HG03097 (cell line): ENCODE measurements around the gene PTPRE.

Experiments
- ATAC-seq: cut with Tn5 transposase; IDR thresholded peaks from one replicate; pipeline ENCODE4 v1.9.1; 2021; ENCODE audit not compliant: unreplicated experiment, low FRiP score

Gene PTPRE

GRCh38 chr10:128110339-128110738 is 203.4 kb downstream of the PTPRE start:
- ATAC-seq = no peak

GRCh38 chr10:128111696-128112095 is 204.8 kb downstream of the PTPRE start:
- no peak for ATAC-seq

- ATAC-seq = no peak
Observed at GRCh38 chr10:128113026-128113425, 206.1 kb downstream of the PTPRE start.

DNA sequence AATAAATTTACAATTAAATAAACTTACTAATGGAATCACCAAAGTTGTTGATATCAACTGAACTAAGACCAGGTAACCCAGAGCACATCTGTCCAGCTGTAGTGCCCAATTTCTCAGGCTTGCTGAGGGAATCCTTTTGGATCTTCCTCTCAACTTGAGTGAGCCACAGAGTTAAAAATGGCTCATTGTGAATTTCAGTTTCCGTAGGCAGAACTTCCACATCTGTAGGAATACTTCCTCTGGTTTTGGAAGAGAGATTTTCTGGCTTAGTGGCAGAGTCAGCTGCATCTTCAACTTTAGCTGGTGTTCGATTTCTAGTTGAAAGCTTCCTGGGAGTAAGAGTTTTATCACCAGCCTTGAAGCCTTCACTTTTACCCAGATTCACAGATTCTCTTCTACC is 208.0 kb downstream of the PTPRE start:
- no peak for ATAC-seq

- no peak for ATAC-seq
Observed at GRCh38 chr10:128115356-128115755, 208.5 kb downstream of the PTPRE start.

GRCh38 chr10:128116187-128116586 is 209.3 kb downstream of the PTPRE start:
- no peak for ATAC-seq

DNA sequence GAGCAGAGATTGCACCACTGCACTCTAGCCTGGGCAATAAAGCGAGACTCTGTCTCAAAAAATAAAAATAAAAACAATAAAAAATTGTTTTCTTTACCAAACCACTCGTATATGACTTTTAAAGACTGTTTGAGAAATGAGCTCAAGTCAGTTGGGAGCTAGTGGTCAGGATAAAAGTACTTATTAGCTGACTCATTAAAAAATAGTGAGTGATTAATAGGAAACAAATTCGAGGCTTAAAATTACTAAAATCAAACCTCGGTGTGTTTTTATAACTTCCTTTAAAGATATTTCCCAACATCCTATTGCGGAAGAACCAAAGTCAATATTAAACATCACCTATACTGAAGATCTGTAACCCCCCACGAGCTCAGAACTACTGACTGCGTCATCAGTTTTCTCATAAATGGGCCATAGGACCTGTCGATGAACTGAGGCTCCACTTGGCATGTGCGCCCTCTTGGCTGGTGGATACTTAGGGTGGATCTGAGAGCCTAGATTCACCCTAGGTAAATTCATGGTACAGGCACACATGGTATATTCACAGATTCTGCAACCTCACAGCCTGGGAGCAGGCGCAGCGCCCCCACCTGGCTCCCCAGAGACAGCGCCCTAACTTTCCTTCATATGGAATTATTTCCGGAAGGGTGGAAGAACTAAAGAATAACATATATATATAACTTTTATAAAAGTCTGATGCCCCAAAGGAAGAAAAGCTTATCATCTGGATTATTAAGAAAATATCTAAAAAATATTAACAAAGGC is 210.1 kb downstream of the PTPRE start:
- no peak for ATAC-seq

GRCh38 chr10:128121750-128122412 is 215.0 kb downstream of the PTPRE start:
- no peak for ATAC-seq

- ATAC-seq = no peak
Observed at GRCh38 chr10:128122931-128123330, 216.0 kb downstream of the PTPRE start.

DNA sequence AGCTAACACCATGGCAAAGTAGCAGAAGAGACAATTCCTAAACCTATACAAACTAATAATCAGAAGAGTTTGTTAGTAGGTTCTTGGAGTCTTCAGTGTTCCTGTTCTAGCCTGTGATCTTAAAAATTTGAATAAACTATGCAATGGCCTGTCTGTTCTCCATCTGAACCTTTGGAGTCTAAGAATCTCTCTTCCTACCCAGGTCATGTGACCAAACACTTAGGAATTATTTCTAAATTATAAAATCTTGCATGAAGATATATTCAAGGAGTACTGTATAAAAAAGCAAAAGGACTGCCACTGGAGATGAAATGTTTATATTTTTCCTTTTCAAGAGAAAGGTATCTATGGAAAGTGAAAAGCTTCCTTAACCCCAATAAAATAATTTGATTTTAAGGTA is 216.9 kb downstream of the PTPRE start:
- no peak for ATAC-seq

GRCh38 chr10:128124813-128125403 is 218.0 kb downstream of the PTPRE start:
- no peak for ATAC-seq

DNA sequence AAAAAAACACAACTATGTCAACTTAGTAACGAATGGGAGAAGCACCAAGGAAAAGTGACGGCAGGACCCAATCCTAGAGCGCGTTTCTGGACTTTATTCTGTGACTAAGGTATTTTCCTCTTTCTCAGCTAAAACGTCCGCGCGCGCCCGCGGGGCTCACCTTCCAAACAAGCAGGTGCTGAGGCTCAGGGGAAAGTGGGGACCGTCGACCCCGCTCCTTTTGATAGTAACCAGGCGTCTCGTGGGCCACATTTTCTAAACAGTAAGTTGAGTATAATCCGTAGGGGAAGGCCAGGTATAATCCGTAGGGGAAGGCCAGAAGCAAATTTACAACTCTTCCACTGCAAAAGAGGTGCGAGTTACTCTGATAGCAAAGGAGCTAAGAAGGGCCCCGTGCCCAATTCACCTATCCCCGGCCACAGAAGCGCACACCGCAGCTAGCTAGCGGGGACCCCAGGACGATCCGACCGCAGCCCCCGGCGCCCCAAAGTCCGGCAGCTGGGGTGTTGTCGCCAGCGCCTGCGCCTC is 218.6 kb downstream of the PTPRE start:
- no peak for ATAC-seq

- ATAC-seq = peak; percentile 84
Observed at GRCh38 chr10:128125944-128126764, 219.3 kb downstream of the PTPRE start, which contains the start of gene MKI67. Gene MKI67, minus strand, starts transcription at chr10:128126423. Its CDS starts 756 bp downstream, at chr10:128125667.

DNA sequence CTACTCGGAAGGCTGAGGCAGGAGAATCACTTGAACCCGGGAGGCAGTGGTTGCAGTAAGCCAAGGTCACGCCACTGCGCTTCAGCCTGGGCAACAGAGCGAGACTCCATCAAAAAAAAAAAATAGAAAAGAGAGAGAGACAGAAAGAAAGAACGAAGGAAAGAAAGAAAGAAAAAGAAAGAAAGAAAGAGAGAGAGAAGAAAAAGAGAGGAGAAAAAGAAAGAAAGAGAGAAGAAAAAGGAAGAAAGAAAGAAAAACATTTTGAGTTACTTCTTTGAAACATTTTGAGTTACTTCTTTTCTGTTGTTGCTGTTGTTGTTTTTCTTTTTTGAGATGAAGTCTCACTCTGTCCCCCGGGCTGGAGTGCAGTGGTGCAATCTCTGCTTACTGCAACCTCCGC is 221.7 kb downstream of the PTPRE start:
- no peak for ATAC-seq

DNA sequence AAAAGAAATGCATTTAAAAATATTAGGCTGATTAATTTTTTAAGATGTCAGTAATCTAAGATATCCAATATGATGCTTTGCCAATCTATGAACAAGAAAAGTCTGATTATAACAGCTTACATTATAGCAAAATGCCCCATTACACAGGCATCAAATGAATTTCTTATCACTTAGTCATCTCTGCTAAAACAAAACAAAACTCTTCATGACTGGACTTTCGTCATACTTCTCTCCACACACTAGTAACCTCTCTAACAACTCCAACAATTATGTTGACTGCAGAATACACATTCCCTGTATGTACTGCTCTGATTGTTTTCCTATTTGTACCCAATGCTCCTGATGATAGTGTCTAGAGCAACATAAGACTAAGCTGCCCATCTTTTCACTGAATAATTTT is 223.1 kb downstream of the PTPRE start:
- ATAC-seq = no peak
